ENCODE results near the gene EFHC1. TPM values are rescaled to one million over a fixed set of nuclear protein-coding genes. Genes with fewer than 3 reads are reported as not detected.

The EFHC1 gene
- total and polyA plus RNA-seq, 10 donors: 9.3 to 40.3 (median 16.8) TPM

- no peak for DNase-seq
- 61 to 66% (median 64%) methylated on average over 6 of the region's 6 CpGs for WGBS, 5 donors
- TF ChIP-seq POLR2AphosphoS5 (IDR thresholded peaks at IDR 0.05) (no peak), POLR2A (IDR thresholded peaks at IDR 0.05) (no peak)
- TF ChIP-seq, protein P1, sequence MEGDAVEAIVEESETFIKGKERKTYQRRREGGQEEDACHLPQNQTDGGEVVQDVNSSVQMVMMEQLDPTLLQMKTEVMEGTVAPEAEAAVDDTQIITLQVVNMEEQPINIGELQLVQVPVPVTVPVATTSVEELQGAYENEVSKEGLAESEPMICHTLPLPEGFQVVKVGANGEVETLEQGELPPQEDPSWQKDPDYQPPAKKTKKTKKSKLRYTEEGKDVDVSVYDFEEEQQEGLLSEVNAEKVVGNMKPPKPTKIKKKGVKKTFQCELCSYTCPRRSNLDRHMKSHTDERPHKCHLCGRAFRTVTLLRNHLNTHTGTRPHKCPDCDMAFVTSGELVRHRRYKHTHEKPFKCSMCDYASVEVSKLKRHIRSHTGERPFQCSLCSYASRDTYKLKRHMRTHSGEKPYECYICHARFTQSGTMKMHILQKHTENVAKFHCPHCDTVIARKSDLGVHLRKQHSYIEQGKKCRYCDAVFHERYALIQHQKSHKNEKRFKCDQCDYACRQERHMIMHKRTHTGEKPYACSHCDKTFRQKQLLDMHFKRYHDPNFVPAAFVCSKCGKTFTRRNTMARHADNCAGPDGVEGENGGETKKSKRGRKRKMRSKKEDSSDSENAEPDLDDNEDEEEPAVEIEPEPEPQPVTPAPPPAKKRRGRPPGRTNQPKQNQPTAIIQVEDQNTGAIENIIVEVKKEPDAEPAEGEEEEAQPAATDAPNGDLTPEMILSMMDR (IDR thresholded peaks at IDR 0.05 in 8 of 11, conservative IDR thresholded peaks at IDR 0.05 in 3 of 11): no peak
- H3K4me1 ChIP-seq: peaks cover 5 to 81% (median 48%) of the 10 kb centered on the region in 6 donors
- no peak overlapping the region for H3K4me3 ChIP-seq
- no peak overlapping the region for H3K27ac ChIP-seq
- no peaks in the 10 kb centered on the region for H3K9me3 ChIP-seq
- intact Hi-C loops (cut with DNase I; ENCODE audit: low total_unique reads): no loop called here
- H3K36me3 ChIP-seq: peaks cover 0 to 6% (median 0%) of the 10 kb centered on the region in 6 donors
- H3K27me3 ChIP-seq (replicated peaks in 1 of 7): no peaks in the 10 kb centered on the region
Measured at GRCh38 chr6:52550014-52550575, 130.0 kb downstream of the EFHC1 start.

DNA sequence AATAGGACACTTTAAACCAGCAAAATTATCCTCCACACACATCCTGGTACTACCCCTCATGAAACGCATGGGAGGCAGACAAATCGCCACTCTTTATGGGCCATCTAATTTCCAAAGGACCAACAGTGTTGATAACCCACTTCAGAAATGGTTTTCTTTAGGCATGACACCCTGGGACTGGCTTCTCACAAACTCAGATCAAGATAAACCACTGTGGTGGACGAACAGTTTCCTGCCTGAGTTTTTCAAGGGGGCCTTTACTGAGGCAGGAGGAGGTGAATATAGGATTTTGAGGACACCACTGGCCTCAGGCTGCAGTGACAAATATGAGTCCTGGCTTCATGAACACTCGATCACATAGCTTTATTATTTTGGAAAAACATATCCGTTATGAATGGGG is 130.7 kb downstream of the EFHC1 start:
- intact Hi-C loops (cut with DNase I; ENCODE audit: low total_unique reads): no loop called here
- Histone ChIP-seq H3K4me3 (no peak overlapping the region), H3K27ac (peak overlapping the region in 2 of 8 donors; percentile 21 to 55), H3K27me3 (replicated peaks in 1 of 7) (no peaks in the 10 kb centered on the region), H3K36me3 (peaks cover 0 to 6% (median 0%) of the 10 kb centered on the region in 6 donors), H3K4me1 (peaks cover 0 to 78% (median 45%) of the 10 kb centered on the region in 6 donors), H3K9me3 (no peaks in the 10 kb centered on the region)
- WGBS, 5 donors: 80 to 84% (median 83%) methylated on average over 5 of the region's 5 CpGs
- DNase-seq: no peak
- TF ChIP-seq POLR2AphosphoS5 (IDR thresholded peaks at IDR 0.05) (no peak), POLR2A (IDR thresholded peaks at IDR 0.05) (no peak)
- TF ChIP-seq, protein P1 (IDR thresholded peaks at IDR 0.05 in 8 of 11, conservative IDR thresholded peaks at IDR 0.05 in 3 of 11): no peak

DNA sequence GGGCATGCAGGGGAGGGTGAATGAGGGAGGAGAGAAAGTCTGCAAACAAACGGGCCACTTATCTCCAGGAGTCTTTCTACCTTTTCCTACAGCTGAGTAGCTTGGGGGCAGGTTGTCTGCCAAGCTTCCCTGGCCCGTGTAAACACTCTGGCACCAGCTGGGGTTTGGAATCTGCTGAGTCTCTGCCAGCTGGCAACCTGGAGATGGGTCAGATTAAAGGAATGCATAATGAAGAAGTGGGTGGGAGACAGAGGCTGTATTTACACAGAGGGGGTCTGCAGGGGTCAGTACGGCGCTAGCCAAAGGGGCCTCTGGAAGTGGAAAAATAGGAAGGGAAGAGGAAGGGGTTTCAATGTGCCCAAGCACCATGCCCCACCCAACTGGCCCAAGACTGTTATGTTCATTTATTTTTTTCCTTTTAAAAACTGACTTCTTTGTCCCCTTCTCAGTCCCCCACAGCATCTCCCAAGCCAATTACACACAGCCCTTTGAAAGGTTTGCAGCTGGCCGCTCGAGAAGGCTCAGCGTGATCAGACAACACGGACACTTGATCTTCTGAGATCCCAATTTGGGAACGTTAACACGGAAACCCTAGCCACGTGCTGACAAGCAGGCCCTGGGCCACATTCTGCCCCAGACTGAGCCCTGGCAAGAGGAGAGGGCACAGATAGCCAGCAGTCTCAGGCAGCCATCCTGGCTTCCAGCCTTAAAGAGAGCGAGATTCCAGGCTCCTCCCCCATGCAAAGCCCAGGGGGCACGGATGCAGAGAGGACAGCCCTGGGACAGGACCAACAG is 131.5 kb downstream of the EFHC1 start:
- Histone ChIP-seq H3K4me1 (peaks cover 0 to 70% (median 41%) of the 10 kb centered on the region in 6 donors), H3K27ac (peak overlapping the region in 4 of 8 donors; percentile 21 to 55 (median 44)), H3K36me3 (peaks cover 0 to 6% (median 0%) of the 10 kb centered on the region in 6 donors), H3K27me3 (replicated peaks in 1 of 7) (no peaks in the 10 kb centered on the region), H3K9me3 (no peaks in the 10 kb centered on the region), H3K4me3 (no peak overlapping the region)
- intact Hi-C loops (cut with DNase I; ENCODE audit: low total_unique reads): no loop called here
- 61 to 70% (median 69%) methylated on average over 11 to 13 of the region's 13 CpGs for WGBS, 5 donors
- TF ChIP-seq POLR2A (IDR thresholded peaks at IDR 0.05) (no peak), POLR2AphosphoS5 (IDR thresholded peaks at IDR 0.05) (peak in 2 of 3 donors; percentile 30 to 43)
- DNase-seq: no peak

- H3K9me3 ChIP-seq: no peaks in the 10 kb centered on the region
- peak overlapping the region in 4 of 8 donors; percentile 21 to 55 (median 44) for H3K27ac ChIP-seq
- WGBS, 5 donors: 53 to 72% (median 69%) methylated on average over 6 of the region's 6 CpGs
Measured at GRCh38 chr6:52552278-52552643, 132.1 kb downstream of the EFHC1 start.

More at GRCh38 chr6:52552278-52552643, 132.1 kb downstream of the EFHC1 start:
- TF ChIP-seq, protein P1 (IDR thresholded peaks at IDR 0.05 in 8 of 11, conservative IDR thresholded peaks at IDR 0.05 in 3 of 11): no peak
- TF ChIP-seq POLR2AphosphoS5 (IDR thresholded peaks at IDR 0.05): peak in 1 of 3 donors; percentile 42
- Histone ChIP-seq H3K4me1 (peaks cover 0 to 69% (median 38%) of the 10 kb centered on the region in 6 donors), H3K27me3 (replicated peaks in 1 of 7) (no peaks in the 10 kb centered on the region), H3K36me3 (peaks cover 0 to 6% (median 0%) of the 10 kb centered on the region in 6 donors), H3K4me3 (no peak overlapping the region)
- DNase-seq: no peak
- intact Hi-C loops (cut with DNase I; ENCODE audit: low total_unique reads): no loop called here
